MCF 10A (cell line): Measurements from ENCODE around the gene TMEM185A. TPM values are rescaled to one million over a fixed set of nuclear protein-coding genes. Genes with fewer than 3 reads are reported as not detected.
"Not testable (repeated sequence)": the region's sequence is repeated elsewhere in the genome, so short reads cannot be mapped to it uniquely, and the experiment has no call there.

ENCODE experiments used
- Bru-seq: library from RNA; stranded (reverse); fragments of 400-500 nt; gene quantifications from one replicate; lab custom pipeline; 2021; lab: Mats Ljungman, UMichigan
- BruChase-seq, 2 experiments: library from RNA; stranded (reverse); fragments of 400-500 nt; gene quantifications; one replicate each; lab custom pipeline; 2021; lab: Mats Ljungman, UMichigan
- BruUV-seq: library from RNA; stranded (reverse); fragments of 400-500 nt; replicated peaks from 2 replicates; lab custom pipeline; 2021; lab: Mats Ljungman, UMichigan
- CTCF ChIA-PET: fragments of 300-600 bp; sonication (Branson Sonifier 250); formaldehyde crosslinking; extraction: SDS; loops from one replicate; lab custom pipeline; 2021; ENCODE audit warnings: antibody characterized with exemption, inconsistent platforms; lab: Yijun Ruan, JAX
- POLR2A ChIA-PET: fragments of 300-600, 350-650 bp; sonication (Branson Sonifier 250); formaldehyde crosslinking; extraction: SDS; loops from one replicate; lab custom pipeline; 2020; ENCODE audit warnings: antibody characterized with exemption, inconsistent platforms; lab: Yijun Ruan, JAX
- DNase-seq: peaks from one replicate; pipeline ENCODE4 v3.0.0-alpha.2; 2018; ENCODE audit not compliant: unreplicated experiment
- H3K27ac Mint-ChIP-seq: one replicate; pipeline ENCODE4 v1.8.0; 2022; ENCODE audit warnings: mild to moderate bottlenecking, low read depth, mixed read lengths; ENCODE audit not compliant: unreplicated experiment
- H3K27me3 Mint-ChIP-seq: one replicate; pipeline ENCODE4 v1.8.0; 2022; ENCODE audit warnings: mixed read lengths; ENCODE audit not compliant: insufficient read depth, unreplicated experiment
- H3K36me3 Mint-ChIP-seq: one replicate; pipeline ENCODE4 v1.8.0; 2022; ENCODE audit warnings: mild to moderate bottlenecking, moderate library complexity, mixed read lengths; ENCODE audit not compliant: insufficient read depth, unreplicated experiment
- H3K4me1 Mint-ChIP-seq: one replicate; pipeline ENCODE4 v1.8.0; 2022; ENCODE audit warnings: mixed read lengths; ENCODE audit not compliant: insufficient read depth, unreplicated experiment
- H3K4me3 Mint-ChIP-seq: one replicate; pipeline ENCODE4 v1.8.0; 2022; ENCODE audit warnings: mild to moderate bottlenecking, moderate library complexity, mixed read lengths; ENCODE audit not compliant: unreplicated experiment
- H3K9me3 Mint-ChIP-seq: one replicate; pipeline ENCODE4 v1.8.0; 2022; ENCODE audit warnings: mixed read lengths; ENCODE audit not compliant: unreplicated experiment
- CTCF ChIP-seq: fragments of 200-600 bp; IDR thresholded peaks from one replicate; pipeline ENCODE4 v1.8.0; 2022; ENCODE audit warnings: antibody characterized with exemption, mild to moderate bottlenecking; ENCODE audit not compliant: unreplicated experiment
- intact Hi-C: fragments of 100-400 bp; cut with micrococcal nuclease; formaldehyde crosslinking; loops from 2 replicates; pipeline ENCODE4 v1.14.1; 2022
- long read RNA-seq: library from polyadenylated mRNA; stranded (forward); transcript quantifications from one replicate; pipeline ENCODE4 v2.0.0, GENCODE V29; 2022
- total RNA-seq: library from RNA; stranded (reverse); gene quantifications from 2 replicates; pipeline ENCODE4 v1.2.3, GENCODE V29; 2022

TMEM185A gene
- total RNA-seq (14.7 and 15.5 TPM in 2 replicates), Bru-seq, nascent RNA (percentile 55 among the genes with signal in this experiment), BruChase-seq, experiment 1, labeled RNA remaining after a 6-hour chase (percentile 53 among the genes with signal in this experiment), BruChase-seq, experiment 2, labeled RNA remaining after a 2-hour chase (percentile 58 among the genes with signal in this experiment)
- long read RNA-seq, transcript TMEM185A-207 (7 exons, 2,840 nt) = major isoform, 8 of 19 reads
- long read RNA-seq, partial matches to known transcripts = 2 of 19 reads
- long read RNA-seq, other reads (novel, unspliced or antisense) = 7 of 19 reads

- no peak within 1 kb of the TSS for H3K27ac Mint-ChIP-seq
- TF ChIP-seq CTCF = no peak
- DNase-seq = peak; percentile 39
- no peaks in the 10 kb centered on the region for H3K36me3 Mint-ChIP-seq
- intact Hi-C loops = no loop called here
- H3K4me3 Mint-ChIP-seq = peak within 1 kb of the TSS; percentile 91
- POLR2A ChIA-PET = no interaction called here
- CTCF ChIA-PET = no interaction called here
- BruUV-seq = no TSS peak
- H3K4me1 Mint-ChIP-seq = peaks cover 9% of the 10 kb centered on the region
- H3K9me3 Mint-ChIP-seq = peaks cover 7% of the 10 kb centered on the region
- H3K27me3 Mint-ChIP-seq = no peaks in the 10 kb centered on the region
Measured at GRCh38 chrX:149631234-149632165, at the start of gene TMEM185A. TSS of gene TMEM185A (minus strand) at chrX:149631792. CDS start at chrX:149631580, 212 bp downstream.

- H3K36me3 Mint-ChIP-seq = peaks cover under 1% of the 10 kb centered on the region
- intact Hi-C loops = no loop called here
- peaks cover under 1% of the 10 kb centered on the region for H3K9me3 Mint-ChIP-seq
- no peak for TF ChIP-seq CTCF
- H3K27me3 Mint-ChIP-seq = no peaks in the 10 kb centered on the region
- ChIA-PET CTCF (no interaction called here), POLR2A (no interaction called here)
- no peaks in the 10 kb centered on the region for H3K4me1 Mint-ChIP-seq
- no peak for DNase-seq
- no TSS peak for BruUV-seq
- H3K27ac Mint-ChIP-seq = no peak overlapping the region
- no peak overlapping the region for H3K4me3 Mint-ChIP-seq
Measured at GRCh38 chrX:149681182-149681581, 49.6 kb upstream of the TMEM185A start.

- H3K4me3 Mint-ChIP-seq, H3K27me3 Mint-ChIP-seq, H3K9me3 Mint-ChIP-seq, H3K4me1 Mint-ChIP-seq, POLR2A ChIA-PET, CTCF ChIA-PET, DNase-seq, H3K36me3 Mint-ChIP-seq, intact Hi-C loops, H3K27ac Mint-ChIP-seq, BruUV-seq: not testable (repeated sequence)
Measured at GRCh38 chrX:149679164-149679678, 47.6 kb upstream of the TMEM185A start.

- H3K4me3 Mint-ChIP-seq, H3K36me3 Mint-ChIP-seq, H3K9me3 Mint-ChIP-seq, CTCF ChIA-PET, H3K27me3 Mint-ChIP-seq, BruUV-seq, POLR2A ChIA-PET, H3K4me1 Mint-ChIP-seq, intact Hi-C loops, H3K27ac Mint-ChIP-seq, DNase-seq: not testable (repeated sequence)
Measured at GRCh38 chrX:149675554-149675953, 44.0 kb upstream of the TMEM185A start.

- H3K4me1 Mint-ChIP-seq, BruUV-seq, POLR2A ChIA-PET, H3K27me3 Mint-ChIP-seq, H3K4me3 Mint-ChIP-seq, H3K36me3 Mint-ChIP-seq, DNase-seq, CTCF ChIA-PET, H3K27ac Mint-ChIP-seq, H3K9me3 Mint-ChIP-seq, intact Hi-C loops: not testable (repeated sequence)
Measured at GRCh38 chrX:149675088-149675487, 43.5 kb upstream of the TMEM185A start.

GRCh38 chrX:149660613-149661012 is 29.0 kb upstream of the TMEM185A start:
- H3K9me3 Mint-ChIP-seq, H3K27me3 Mint-ChIP-seq, BruUV-seq, POLR2A ChIA-PET, intact Hi-C loops, DNase-seq, H3K4me3 Mint-ChIP-seq, H3K36me3 Mint-ChIP-seq, H3K27ac Mint-ChIP-seq, CTCF ChIA-PET, H3K4me1 Mint-ChIP-seq: not testable (repeated sequence)

- H3K36me3 Mint-ChIP-seq, H3K27ac Mint-ChIP-seq, H3K27me3 Mint-ChIP-seq, DNase-seq, POLR2A ChIA-PET, H3K9me3 Mint-ChIP-seq, H3K4me1 Mint-ChIP-seq, BruUV-seq, H3K4me3 Mint-ChIP-seq, CTCF ChIA-PET, intact Hi-C loops: not testable (repeated sequence)
Measured at GRCh38 chrX:149656260-149656884, 24.8 kb upstream of the TMEM185A start.
